Peyer's patch (tissue), 4 donors: ENCODE results near the gene UPK1A.
"Not testable (repeated sequence)": the region's sequence is repeated elsewhere in the genome, so short reads cannot be mapped to it uniquely, and the experiment has no call there.

Source experiments
- CTCF ChIP-seq, 6 experiments: fragments of 450-650 bp in 4 of 6; fragments of 200-600 bp in 2 of 6; sonication (generic) in 1 of 6; IDR thresholded peaks; one replicate each; pipeline ENCODE4 v1.5.1; 2017 to 2019; ENCODE audit warnings: antibody characterized with exemption in 6 of 6, mild to moderate bottlenecking in 3 of 6, moderate library complexity in 1 of 6
- POLR2A ChIP-seq, 2 donors: fragments of 450-650 bp; IDR thresholded peaks; one replicate each; pipeline ENCODE4 v1.5.1; 2017; ENCODE audit warnings: antibody characterized with exemption in 2 of 2, mild to moderate bottlenecking in 2 of 2, moderate library complexity in 2 of 2

- not testable (repeated sequence) for TF ChIP-seq POLR2A, CTCF (IDR thresholded peaks at IDR 0.05)
Observed at GRCh38 chr19:35724132-35724531, 57.8 kb downstream of the UPK1A start.
